ENCODE measurements around the gene INPP4B.

The INPP4B gene

DNA sequence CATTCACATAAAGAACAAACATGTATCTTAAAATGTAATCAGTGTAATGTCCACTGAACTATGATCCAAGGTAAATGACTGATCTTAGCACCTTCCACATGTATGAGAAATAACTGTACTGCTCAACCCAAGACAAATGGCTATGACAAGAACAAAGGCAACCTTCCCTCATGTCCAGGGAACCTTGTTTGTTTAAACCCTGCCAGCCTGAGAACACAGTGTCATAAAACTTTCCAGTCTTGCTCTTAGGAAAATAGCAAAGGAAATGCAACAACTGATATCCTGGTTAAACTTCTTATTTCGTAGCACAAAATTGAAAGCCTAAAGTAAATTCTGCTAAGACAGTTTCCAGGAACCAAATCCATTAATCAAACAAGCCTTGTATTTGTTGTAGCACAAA is 715.4 kb downstream of the INPP4B start:
- no peak for DNase-seq (ENCODE audit: extremely low read depth, insufficient read length)
- no peak overlapping the region for H3K4me3 ChIP-seq (replicated peaks; ENCODE audit: low read depth, low read length)
- no peaks in the 10 kb centered on the region for H3K27me3 ChIP-seq (replicated peaks; ENCODE audit: control insufficient read depth, insufficient read depth, low read length)
- no peaks in the 10 kb centered on the region for H3K36me3 ChIP-seq (ENCODE audit: control insufficient read depth, insufficient read depth, low read length)
- TF ChIP-seq, protein P1, sequence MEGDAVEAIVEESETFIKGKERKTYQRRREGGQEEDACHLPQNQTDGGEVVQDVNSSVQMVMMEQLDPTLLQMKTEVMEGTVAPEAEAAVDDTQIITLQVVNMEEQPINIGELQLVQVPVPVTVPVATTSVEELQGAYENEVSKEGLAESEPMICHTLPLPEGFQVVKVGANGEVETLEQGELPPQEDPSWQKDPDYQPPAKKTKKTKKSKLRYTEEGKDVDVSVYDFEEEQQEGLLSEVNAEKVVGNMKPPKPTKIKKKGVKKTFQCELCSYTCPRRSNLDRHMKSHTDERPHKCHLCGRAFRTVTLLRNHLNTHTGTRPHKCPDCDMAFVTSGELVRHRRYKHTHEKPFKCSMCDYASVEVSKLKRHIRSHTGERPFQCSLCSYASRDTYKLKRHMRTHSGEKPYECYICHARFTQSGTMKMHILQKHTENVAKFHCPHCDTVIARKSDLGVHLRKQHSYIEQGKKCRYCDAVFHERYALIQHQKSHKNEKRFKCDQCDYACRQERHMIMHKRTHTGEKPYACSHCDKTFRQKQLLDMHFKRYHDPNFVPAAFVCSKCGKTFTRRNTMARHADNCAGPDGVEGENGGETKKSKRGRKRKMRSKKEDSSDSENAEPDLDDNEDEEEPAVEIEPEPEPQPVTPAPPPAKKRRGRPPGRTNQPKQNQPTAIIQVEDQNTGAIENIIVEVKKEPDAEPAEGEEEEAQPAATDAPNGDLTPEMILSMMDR (IDR thresholded peaks at IDR 0.05; ENCODE audit: insufficient read depth, low read length, poor library complexity, severe bottlenecking), result no peak

DNA sequence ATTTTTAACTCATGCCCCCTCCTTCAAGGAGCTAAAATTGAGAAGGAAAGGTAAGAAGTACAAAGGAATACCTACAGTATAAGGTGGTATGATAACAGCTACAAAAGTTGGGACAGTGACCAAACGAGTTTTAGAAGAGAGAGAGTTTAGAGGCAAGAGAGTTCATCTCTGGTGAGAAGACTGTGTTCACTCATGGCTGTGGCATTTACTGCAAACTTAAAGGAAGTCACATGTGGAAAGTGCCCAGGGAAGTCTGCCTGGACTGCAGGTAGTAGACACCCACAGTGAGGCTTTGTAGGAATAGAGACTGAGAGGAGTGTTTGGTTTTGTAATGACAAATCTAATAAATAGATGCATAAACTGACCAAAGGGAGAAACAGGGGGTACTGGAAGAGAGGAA is 716.2 kb downstream of the INPP4B start:
- TF ChIP-seq, protein P1 (IDR thresholded peaks at IDR 0.05; ENCODE audit: insufficient read depth, low read length, poor library complexity, severe bottlenecking), result no peak
- H3K4me3 ChIP-seq (replicated peaks; ENCODE audit: low read depth, low read length), result no peak overlapping the region
- H3K27me3 ChIP-seq (replicated peaks; ENCODE audit: control insufficient read depth, insufficient read depth, low read length), result no peaks in the 10 kb centered on the region
- no peak for DNase-seq (ENCODE audit: extremely low read depth, insufficient read length)
- H3K36me3 ChIP-seq (ENCODE audit: control insufficient read depth, insufficient read depth, low read length), result no peaks in the 10 kb centered on the region

DNA sequence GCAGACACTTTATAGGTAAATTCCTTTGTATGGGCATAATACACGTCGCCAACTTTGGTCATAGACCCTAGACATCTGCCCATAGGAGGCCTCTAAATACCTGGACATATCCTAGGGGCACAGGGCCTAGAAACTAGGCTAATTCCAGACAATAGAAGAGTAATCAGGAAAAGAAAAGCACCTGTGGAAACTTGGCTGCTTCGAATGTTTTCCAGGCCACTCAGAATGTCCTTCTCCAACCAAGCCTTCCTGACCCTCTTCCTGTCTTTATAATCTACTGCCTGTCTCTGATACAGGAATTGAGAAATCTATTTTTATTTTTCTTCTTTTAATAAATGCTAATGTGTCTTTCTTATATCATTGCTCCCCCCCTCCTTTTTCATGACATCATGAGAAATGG is 716.6 kb downstream of the INPP4B start:
- H3K36me3 ChIP-seq (ENCODE audit: control insufficient read depth, insufficient read depth, low read length), result no peaks in the 10 kb centered on the region
- DNase-seq (ENCODE audit: extremely low read depth, insufficient read length), result no peak
- H3K27me3 ChIP-seq (replicated peaks; ENCODE audit: control insufficient read depth, insufficient read depth, low read length), result no peaks in the 10 kb centered on the region
- no peak overlapping the region for H3K4me3 ChIP-seq (replicated peaks; ENCODE audit: low read depth, low read length)
- TF ChIP-seq, protein P1 (IDR thresholded peaks at IDR 0.05; ENCODE audit: insufficient read depth, low read length, poor library complexity, severe bottlenecking), result no peak

DNA sequence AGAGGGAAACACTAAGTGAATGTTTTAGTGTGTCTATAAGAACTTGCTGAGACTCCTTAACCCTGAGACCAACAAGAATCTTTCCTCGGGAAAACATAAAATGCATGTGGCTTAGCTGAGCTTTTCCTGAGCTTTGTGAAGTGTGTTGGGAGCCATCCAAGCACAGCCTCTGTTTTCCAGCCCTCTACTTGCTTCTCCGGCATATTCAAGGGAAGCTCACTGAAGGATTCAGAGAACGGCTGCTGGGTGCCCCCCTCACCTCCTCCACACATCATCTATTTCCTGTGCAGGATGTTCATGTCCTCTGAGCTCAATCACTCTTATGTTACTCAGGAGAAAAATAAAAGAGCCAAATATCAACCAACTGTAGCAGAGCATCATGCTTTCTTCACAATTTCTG is 717.6 kb downstream of the INPP4B start:
- DNase-seq (ENCODE audit: extremely low read depth, insufficient read length), result no peak

DNA sequence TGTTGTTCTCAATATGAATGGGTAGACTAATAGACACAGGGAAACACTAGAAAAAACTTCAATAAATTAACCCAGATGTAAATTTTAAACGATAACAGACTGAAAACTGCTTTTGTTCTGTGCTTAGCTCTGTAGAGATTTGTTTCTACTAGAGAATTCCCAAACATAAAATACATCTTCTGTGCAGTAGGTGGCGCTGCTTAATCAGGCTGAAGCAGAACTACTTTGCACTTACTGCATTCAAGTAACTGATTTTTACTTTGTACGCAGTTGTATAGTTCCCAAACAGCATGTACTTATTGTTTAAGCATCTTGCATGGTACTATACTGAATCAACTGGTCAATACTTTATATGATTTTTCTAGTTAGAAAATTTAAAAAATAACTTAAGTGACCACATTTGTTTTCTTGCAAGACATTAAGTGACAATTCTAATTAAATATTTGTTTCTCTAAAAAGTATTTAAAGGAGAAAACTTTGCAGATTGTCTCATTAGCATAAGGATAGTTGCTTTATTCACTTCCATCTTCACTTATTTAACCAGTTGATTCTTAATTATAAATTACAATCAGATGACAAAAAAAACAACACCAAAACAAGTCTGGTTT is 719.1 kb downstream of the INPP4B start:
- TF ChIP-seq, protein P1 (IDR thresholded peaks at IDR 0.05; ENCODE audit: insufficient read depth, low read length, poor library complexity, severe bottlenecking), result peak; percentile 68
- no peaks in the 10 kb centered on the region for H3K36me3 ChIP-seq (ENCODE audit: control insufficient read depth, insufficient read depth, low read length)
- peak; percentile 24 for DNase-seq (ENCODE audit: extremely low read depth, insufficient read length)

More for the DNA sequence above, 717.6 kb downstream of the INPP4B start:
- TF ChIP-seq, protein P1 (IDR thresholded peaks at IDR 0.05; ENCODE audit: insufficient read depth, low read length, poor library complexity, severe bottlenecking), result no peak
- no peaks in the 10 kb centered on the region for H3K27me3 ChIP-seq (replicated peaks; ENCODE audit: control insufficient read depth, insufficient read depth, low read length)
- no peaks in the 10 kb centered on the region for H3K36me3 ChIP-seq (ENCODE audit: control insufficient read depth, insufficient read depth, low read length)
- H3K4me3 ChIP-seq (replicated peaks; ENCODE audit: low read depth, low read length), result no peak overlapping the region

DNA sequence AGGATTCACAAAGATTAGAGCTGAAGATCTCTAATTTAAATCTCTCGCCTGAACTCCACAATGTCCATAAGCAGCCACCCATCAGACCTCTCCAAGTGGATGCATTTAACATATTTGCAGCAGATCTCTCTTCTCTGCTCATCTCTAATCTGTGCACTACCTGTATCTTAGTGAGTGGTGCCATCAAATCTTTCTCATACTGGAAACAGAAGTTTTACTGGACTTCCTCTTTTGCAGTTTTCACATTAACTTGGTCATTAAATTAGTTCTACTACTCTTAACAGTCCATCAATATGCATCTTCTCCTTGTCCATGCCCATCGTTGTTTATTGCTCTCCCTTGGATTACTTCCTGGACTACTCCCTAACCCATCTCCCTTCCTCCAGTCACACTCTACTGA is 721.2 kb downstream of the INPP4B start:
- no peaks in the 10 kb centered on the region for H3K27me3 ChIP-seq (replicated peaks; ENCODE audit: control insufficient read depth, insufficient read depth, low read length)
- no peak for DNase-seq (ENCODE audit: extremely low read depth, insufficient read length)
- TF ChIP-seq, protein P1 (IDR thresholded peaks at IDR 0.05; ENCODE audit: insufficient read depth, low read length, poor library complexity, severe bottlenecking), result no peak
- H3K36me3 ChIP-seq (ENCODE audit: control insufficient read depth, insufficient read depth, low read length), result no peaks in the 10 kb centered on the region
- no peak overlapping the region for H3K4me3 ChIP-seq (replicated peaks; ENCODE audit: low read depth, low read length)

More for the DNA sequence above, 719.1 kb downstream of the INPP4B start:
- Histone ChIP-seq H3K27me3 (replicated peaks; ENCODE audit: control insufficient read depth, insufficient read depth, low read length) (no peaks in the 10 kb centered on the region), H3K4me3 (replicated peaks; ENCODE audit: low read depth, low read length) (no peak overlapping the region)
